Uterus (tissue), 2 donors: Measurements from ENCODE around the gene MDFIC.

Source experiments
- POLR2A ChIP-seq, 2 donors: fragments of 450-650 bp; IDR thresholded peaks; one replicate each; pipeline ENCODE4 v1.6.1; 2016; ENCODE audit warnings: antibody characterized with exemption in 2 of 2, mild to moderate bottlenecking in 1 of 2, moderate library complexity in 1 of 2
- TF ChIP-seq, protein P1 (sequence below), 4 experiments: fragments of 200-600 bp in 2 of 4; fragments of 450-650 bp in 2 of 4; sonication (generic) in 2 of 4; IDR thresholded peaks; one replicate each; pipeline ENCODE4 v1.5.1; 2016 to 2019; ENCODE audit warnings: antibody characterized with exemption in 4 of 4, mild to moderate bottlenecking in 2 of 4, moderate library complexity in 1 of 4

DNA sequence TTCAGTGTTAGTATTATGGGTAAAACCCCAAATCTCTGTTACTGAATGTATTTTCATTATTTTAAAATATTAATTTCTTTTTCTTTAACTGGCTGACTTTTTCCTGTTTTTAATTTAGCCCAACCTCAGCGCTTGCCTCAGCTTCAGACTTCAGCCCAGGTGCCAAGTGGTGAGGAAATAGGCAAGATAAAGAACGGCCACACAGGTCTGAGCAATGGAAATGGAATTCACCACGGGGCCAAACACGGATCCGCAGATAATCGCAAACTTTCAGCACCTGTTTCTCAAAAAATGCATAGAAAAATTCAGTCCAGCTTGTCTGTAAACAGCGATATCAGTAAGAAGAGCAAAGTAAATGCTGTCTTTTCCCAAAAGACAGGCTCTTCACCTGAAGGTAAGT, 57.5 kb downstream of the MDFIC start:
- TF ChIP-seq POLR2A (IDR thresholded peaks at IDR 0.05) = no peak
- TF ChIP-seq, protein P1, sequence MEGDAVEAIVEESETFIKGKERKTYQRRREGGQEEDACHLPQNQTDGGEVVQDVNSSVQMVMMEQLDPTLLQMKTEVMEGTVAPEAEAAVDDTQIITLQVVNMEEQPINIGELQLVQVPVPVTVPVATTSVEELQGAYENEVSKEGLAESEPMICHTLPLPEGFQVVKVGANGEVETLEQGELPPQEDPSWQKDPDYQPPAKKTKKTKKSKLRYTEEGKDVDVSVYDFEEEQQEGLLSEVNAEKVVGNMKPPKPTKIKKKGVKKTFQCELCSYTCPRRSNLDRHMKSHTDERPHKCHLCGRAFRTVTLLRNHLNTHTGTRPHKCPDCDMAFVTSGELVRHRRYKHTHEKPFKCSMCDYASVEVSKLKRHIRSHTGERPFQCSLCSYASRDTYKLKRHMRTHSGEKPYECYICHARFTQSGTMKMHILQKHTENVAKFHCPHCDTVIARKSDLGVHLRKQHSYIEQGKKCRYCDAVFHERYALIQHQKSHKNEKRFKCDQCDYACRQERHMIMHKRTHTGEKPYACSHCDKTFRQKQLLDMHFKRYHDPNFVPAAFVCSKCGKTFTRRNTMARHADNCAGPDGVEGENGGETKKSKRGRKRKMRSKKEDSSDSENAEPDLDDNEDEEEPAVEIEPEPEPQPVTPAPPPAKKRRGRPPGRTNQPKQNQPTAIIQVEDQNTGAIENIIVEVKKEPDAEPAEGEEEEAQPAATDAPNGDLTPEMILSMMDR (IDR thresholded peaks at IDR 0.05) = no peak
